OCI-M2 (cell line): ENCODE results near the gene SYT1.
"Not testable (repeated sequence)": the region's sequence is repeated elsewhere in the genome, so short reads cannot be mapped to it uniquely, and the experiment has no call there.

Experiments used
- DNase-seq: peaks from one replicate; lab custom pipeline; 2025; ENCODE audit not compliant: unreplicated experiment; lab: John Stamatoyannopoulos, UW

The SYT1 gene

DNA sequence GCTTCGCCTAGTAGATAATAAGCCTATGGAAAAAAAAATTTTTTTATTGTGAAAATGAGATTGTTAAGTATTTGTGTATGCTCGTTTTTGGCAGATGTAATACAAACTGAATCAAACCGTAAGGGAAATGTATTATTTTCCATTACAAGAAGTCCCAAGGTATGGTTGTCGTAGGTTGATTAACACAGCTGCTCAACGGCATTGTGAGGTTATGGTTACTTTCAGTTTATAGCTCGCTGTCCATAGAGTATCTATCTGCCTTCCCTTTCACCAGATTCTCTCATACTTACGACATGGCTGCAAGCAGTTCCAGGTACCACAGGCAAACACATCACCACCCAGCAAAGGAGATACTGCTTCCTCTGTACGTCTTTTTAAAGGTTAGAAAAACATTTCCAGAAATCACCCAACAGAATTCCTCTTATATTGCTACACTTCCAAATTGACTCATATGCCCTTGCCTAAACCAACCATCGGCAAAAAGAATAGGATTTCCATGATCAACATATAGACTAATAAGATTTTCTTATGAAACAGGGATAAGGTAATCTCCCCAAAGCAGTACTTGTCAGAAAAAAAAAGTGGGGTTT, 338.6 kb downstream of the SYT1 start:
- DNase-seq = no peak

DNA sequence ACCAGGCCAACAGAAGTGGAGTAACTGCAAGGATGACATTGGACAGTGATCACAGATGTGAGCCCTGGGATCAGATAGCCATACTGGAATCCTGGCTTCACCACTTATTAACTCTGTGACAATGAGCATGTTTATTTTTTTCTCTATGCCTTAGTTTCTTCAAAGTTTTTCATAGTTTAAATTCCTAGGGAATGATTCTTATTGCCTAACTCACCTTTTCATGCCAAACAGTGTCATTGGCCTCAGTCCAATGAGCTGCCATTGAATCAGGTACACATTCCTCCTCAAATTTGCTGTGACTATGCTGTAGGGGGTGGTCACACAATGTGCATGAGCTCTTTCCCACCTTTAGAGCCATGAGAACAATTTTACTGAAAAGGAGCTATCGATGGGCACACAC, 342.3 kb downstream of the SYT1 start:
- DNase-seq = no peak

DNA sequence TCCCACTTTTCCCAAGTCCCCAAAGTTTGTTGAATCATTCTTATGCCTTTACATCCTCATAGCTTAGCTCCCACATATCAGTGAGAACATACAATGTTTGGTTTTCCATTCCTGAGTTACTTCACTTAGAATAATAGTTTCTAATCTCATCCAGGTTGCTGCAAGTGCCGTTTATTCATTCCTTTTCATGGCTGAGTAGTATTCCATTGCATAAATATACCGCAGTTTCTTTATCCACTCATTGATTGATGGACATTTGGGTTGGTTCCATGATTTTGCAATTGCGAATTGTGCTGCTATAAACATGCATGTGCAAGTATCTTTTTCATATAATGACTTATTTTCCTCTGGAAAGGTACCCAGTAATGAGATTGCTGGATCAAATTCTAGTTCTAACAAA, 345.8 kb downstream of the SYT1 start:
- DNase-seq = not testable (repeated sequence)

DNA sequence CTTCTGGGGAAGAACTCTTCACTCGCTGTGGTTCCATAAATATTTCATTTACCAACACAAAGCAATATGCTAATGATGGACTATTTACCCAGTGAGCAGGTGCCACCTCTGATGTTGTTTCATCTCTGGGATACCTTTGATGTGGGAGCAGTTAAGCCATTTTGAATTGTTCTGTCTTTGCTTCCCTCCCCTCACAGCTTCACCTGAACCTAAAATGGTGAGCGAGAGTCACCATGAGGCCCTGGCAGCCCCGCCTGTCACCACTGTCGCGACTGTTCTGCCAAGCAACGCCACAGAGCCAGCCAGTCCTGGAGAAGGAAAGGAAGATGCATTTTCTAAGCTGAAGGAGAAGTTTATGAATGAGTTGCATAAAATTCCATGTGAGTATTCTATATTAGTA, 352.7 kb downstream of the SYT1 start:
- no peak for DNase-seq

DNA sequence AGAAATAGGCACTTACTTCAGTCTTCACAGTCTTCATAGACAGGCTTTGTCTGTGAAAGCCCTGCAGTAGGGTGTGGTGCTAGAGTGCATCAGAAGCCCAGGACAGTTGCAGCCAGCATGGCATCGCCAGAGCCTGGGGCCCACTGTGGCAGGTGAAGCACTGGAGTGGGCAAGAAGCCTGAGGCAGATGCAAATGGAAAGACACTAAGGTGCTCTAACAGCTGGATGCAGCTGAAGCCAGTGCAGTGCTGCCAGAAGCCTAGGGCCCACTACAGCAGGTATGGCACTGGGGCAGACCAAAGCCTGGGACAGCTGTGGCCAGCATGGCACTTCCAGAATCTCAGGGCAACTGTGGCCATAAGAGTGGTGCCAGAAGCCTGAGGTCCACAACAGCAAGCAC, 358.6 kb downstream of the SYT1 start:
- no peak for DNase-seq

DNA sequence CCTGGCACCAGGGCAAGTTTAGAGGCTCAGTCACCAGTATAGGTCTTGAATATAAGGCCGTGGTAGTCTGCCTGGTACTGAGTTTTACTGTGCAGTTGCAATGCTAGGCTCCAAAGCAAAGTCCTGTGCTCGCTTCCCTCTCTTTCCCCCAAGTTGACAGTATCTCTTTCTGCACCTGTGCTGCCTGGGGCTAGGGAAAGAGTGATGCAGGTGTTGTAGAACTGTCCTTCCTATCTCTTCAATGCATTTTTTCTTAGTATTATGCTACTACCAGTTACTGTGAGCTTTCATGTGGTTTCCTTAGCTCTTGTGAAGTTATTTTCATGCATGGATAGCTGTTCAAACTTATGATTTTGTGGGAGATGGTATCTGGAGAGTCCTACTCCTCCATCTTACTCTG, 359.2 kb downstream of the SYT1 start:
- no peak for DNase-seq

DNA sequence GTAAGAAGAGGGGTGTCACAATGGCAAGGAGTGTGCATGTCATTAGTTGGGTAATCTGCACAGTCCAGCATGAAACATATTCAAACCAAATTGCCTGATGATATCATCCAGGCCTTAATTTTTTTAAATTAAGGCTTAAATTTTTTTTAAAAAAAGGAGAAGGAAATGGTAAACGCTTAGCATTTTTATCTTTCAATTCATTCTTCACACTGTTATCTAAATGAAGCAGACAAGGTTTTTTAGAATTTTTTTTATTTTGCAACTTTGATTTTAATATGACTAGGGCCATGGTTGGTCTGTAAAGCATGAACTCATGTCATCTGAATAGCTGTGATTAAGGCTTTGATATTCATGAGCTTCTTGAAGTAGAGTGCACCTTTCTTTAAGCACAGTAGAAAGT, 362.5 kb downstream of the SYT1 start:
- no peak for DNase-seq

DNA sequence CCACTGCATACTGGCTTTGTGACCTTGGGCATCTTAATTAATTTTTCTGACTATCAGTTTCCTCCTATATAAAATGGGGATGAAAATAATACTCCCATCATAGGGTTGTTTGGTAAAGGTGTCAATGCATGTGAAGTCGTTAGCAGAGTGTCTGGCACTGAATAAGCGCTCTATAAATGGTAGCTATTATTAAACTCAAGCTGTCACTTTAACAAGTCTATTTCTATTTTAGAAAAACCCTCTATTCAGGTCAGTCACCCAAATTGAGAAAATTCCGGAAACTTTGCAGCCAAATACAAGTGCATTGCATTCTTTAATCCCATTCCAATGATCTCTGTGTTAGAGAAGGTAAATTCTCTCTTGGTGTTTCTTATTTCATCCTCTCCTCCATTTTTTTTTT, 363.1 kb downstream of the SYT1 start:
- no peak for DNase-seq

DNA sequence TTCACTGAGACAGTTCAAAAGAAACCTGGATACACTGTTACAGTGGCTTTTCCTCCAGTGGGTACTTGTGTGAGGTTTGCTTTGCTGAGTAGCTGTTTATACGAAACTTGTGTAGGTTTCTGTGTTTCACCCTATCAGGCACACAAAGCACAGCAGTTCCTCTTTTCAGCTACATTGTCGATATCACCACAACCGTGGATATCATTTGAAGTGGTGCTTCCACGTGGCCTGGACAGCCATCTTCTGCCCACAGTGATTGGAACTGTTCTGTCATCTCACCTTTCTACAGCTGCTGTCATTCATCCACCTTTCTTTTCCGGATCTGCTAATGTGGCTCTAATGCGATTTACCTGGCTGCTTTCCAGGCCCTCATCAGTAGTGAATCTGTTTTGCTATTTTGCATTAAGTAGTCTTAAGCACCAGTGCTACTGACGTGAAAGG, 368.8 kb downstream of the SYT1 start:
- DNase-seq = no peak

DNA sequence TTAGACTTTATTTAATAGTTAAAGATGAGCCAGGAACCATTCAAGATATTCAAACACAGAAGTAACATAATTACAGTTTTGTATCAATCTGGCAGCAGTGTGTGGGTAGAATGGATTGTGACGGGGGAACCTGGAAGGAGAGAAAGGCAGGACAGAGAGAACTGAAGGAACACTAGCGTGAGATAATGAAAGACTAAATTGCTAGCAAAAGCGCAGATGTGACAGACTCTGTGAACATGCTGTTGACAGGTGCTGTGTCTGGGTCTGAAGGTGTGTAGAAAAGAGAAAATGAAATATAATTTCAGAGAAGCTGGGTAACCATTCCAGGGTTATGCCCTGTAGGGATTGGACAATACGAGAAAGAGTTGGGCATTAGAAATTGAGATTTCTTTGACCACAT, 372.3 kb downstream of the SYT1 start:
- DNase-seq = no peak

DNA sequence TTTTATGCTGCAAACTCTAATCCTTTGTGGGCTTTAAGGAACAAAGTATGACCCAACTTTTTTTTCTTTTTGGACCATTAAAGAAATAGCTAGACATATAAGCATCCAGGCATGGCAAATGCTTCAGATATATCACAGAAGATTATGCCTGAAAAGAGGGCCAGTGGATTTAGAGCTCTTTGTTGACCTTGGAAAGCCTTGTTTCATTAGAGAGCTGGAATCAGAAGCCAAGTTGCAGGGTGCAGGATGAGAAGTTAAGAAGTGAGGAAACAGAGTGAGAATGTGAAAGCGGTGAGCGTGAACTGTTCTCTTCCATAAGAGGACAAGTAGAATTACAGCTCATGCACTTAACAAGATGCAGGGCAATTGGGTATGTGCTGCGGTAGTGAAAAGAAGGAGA, 373.7 kb downstream of the SYT1 start:
- no peak for DNase-seq

DNA sequence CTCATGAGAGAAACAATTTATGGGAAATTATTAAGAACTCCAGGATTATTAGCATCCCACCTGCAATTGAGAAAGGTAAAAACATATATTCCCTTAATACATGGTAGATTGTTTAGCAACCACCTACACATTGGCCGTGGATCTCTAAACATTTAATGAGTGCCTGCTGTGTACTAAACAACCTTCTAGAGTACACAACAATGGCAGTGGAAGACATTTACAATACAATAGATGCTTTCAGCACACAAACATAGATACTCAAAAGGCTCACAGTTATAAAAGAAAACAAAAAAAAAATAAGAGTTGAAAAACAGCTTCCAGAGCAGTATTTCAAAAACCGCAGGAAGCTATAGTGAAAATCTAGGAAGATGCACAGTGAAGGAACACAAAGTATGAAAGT, 382.9 kb downstream of the SYT1 start:
- DNase-seq = no peak

DNA sequence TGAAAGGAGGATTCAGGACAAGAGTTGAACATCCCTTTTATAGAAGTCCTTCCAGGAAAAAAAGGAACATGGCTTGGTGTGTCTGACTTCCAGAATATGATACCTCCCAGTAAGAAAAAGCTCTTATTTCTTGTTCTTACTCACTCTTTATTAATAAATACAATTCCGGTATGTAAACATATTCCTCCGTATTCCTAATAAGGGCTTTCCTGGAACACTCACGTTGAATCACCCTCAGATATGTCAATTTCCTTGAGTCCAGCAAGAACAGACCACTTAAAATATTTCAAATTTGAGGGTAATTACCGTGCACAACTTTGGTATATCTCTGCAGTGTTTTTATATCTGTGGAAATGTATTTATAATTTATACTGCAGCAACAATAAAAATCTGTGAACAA, 385.6 kb downstream of the SYT1 start:
- no peak for DNase-seq

DNA sequence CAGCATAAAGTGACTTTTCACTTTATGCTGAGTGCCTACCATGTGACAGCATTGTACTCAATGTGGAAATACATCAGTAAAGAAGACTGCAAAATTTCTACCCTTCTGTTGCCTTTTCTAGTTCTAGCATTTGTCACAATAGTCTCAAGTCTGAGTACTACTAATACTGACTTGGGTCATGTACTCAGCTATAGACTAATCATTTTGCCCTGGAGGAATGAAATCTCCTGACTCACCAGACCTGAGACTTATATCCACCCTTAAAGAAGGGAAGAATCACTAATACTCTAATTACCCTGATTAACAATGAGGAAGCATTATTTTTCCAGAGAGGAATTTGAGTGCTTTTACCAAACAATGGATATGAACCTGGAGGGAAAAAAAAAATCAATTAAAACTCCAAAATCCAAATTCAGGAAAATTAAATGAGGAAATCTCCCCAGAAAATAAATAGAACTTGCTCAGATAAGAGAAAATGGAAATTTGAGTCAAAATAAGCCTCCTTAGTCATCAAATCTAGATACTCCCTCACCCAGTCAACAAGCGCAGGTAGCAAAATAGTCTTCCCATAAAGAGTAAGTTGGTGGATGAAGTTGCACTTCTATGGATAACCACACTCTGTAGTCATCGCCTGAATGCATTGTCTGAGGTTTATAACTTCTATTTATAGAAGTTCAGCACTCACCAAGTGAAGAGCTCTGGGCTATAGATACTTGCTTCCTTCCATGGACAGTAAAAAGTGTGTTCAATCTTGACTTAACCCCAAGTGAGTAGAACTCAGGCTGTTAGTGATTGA, 386.6 kb downstream of the SYT1 start:
- no peak for DNase-seq

DNA sequence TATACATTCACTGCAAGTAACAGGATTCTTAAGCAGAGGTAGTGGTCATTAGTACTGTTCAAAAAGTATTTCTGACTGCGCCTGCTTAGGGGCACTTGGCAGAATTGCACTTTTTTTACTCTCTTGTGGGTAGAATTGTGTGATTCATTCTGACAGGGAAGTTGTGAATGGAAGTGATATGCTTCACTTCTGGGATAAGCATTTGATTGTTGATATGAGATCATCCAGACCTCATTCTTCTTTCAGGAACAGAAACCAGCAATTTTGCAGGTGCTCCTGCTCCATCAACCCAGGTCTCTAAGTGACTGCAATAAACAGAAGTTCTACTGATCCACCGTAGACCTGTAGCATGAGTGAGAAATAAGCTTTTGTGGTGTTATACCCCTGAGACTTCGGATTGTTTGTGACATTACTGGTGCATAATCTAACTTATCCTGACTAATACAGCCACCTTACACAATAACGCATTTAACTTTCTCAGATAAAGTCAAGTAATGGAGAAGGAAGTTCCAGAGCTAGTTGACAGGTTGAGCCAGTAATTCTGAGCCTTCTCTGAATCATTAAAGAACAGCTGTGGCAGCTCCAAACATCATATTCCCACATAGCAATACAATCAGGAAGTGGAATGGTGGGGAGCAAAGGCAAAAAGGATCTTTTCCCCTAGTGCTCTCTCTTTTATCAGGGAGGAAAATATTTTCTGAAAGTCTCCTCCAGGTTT, 387.9 kb downstream of the SYT1 start:
- no peak for DNase-seq

DNA sequence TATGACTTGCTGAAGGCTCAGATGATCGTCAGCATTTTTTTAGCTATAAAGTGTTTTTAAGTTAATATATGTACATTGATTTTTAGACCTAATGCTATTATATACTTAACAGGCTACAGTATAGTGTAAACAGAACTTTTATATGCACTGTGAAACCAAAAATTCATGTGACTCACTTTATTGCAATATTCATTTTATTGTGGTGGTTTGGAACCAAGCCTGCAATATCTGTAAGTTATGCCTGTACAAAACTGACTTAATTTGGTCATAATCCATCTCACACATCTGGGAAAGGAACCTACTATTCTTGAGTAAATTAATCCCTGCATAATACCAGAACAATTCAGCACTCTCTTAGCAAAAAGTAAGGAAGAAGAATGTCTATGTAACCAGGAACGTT, 390.7 kb downstream of the SYT1 start:
- no peak for DNase-seq

DNA sequence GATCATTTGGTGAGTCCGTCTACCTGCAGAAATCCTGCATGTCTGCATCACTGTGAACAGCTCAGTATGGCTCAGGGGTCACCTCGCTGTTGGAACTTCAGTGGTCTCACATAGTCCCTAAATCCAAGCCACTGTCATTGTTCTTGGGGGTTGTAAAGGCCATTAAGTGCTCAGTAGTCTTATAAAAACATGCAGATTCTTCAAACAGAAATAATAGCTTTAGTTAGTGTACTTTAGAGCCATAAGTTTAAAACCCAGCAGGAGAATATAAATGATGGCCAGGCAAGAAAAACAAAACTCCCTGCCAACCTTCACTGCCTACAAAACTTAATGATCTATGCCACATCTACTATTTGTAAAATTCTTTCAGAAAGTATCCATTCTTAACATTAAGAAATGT, 396.3 kb downstream of the SYT1 start:
- DNase-seq = no peak

DNA sequence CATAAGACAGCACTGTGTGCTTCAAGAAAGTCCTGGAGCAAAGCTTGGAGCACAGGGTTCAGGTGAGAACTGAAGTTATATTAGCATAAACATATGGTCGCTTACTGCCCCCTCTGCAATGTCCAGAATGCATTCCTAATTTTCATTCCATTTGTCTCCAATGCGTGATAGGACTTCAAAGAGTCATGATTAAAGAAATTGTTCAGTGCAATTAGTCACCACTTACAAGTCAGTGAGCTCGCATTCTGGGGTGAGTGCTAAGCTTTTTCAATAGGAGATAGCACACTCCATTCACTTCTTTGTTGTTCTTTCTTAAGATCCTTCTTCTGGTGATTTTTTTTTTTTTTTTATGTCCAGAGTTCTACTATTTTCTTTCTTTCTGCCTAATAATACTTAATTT, 398.4 kb downstream of the SYT1 start:
- no peak for DNase-seq

DNA sequence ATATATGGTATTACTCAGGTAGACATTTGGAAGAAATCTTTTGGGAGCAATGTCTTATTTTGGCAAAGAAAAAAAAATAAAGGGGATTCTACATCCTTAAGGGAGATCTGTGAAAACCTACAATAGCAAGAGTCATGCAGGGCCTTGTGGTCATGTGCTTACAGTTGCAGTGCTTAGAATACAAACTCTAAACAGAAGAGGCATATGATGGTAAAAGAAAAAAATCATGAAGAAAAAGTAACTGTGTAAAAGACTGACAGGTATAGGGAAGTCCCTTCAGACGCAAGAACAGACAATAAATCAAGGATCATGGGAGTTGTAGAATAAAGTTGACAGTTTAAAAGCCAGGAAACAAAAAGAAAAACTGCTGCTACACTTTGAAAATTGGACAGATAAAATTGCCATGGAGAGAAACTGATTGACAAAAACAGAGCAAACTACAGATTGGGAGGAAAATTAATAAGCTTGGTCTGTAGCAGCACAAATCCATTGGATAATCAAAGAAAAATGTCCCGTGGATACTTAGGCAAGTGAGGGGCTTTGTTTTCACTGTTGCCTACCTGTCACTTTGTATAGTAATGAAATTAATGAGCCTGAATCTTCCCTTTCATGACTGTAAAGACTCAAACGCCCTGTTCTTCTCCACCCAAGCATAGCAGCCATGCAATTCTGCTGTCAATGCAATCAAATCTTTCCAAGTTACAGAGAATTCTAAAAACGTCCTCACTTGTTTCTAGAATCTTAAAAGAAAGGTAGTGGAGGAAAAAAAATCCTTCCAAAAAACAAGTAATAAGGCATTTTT, 402.0 kb downstream of the SYT1 start:
- DNase-seq = no peak

DNA sequence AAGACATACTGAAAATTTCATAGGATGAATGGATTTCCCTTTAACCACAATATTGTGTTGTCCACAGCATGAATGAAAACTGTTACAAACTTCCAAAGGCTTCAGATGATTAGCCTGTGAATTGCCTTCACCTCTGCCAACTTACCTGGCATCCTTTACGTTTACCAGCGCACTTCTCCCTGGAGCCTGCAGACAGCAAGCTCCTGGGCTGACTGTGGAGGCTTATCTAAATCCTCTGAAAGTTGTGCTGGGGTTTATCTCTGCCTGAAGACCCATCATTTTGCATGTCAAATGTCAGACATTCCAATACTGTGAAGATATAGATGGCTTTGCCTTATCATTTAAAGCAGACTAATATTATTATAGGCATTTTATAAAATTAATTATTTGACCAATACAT, 403.0 kb downstream of the SYT1 start:
- DNase-seq = no peak

DNA sequence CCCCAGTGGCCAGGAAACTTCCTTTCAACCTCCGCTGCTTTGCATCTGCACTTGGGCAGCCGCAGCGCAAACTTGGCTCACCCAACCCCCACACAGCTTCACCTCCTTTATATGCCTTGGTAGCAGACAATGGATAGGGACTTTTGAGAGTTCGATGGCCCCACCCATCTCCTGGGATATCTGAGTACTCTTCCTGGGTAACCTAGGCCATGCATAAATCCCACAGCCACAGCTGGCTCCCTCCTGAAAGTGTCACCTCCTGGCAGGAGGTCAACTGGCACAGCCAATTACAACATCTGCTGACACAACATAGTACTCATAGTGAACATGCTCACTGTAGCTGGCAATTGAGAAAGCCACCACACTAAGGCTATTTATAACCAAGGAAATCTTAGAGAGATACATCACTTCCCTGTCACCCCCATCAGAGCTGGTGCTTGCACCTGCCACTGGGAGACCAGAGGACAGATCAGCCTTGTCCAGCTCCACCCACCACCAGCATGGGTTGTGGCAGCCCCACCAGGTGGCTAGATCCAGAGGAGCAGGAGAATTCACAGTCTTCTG, 410.0 kb downstream of the SYT1 start:
- DNase-seq = no peak
